Esophagus squamous epithelium (tissue), 5 donors: ENCODE data around the gene PPP2R3C. TPM values are rescaled to one million over a fixed set of nuclear protein-coding genes. Genes with fewer than 3 reads are reported as not detected.
"Not testable (repeated sequence)": the region's sequence is repeated elsewhere in the genome, so short reads cannot be mapped to it uniquely, and the experiment has no call there.

Experiments used
- DNase-seq: peaks from one replicate; lab custom pipeline; 2025; lab: John Stamatoyannopoulos, UW
- H3K27ac ChIP-seq, 4 donors: fragments of 200-600 bp; sonication (generic); one replicate each; pipeline ENCODE4 v1.5.1; 2016 to 2019; ENCODE audit warnings: mild to moderate bottlenecking in 1 of 4
- H3K27me3 ChIP-seq, 4 donors: fragments of 200-600 bp; sonication (generic); 1 replicate in 3 of 4; 2 replicates in 1 of 4; pipeline versions ENCODE4 v1.5.1 to v1.6.0; 2017 to 2021; ENCODE audit warnings: antibody characterized with exemption in 1 of 4
- H3K36me3 ChIP-seq, 3 donors: fragments of 200-600 bp; sonication (generic); one replicate each; pipeline ENCODE4 v1.5.1; 2016 to 2019
- H3K4me1 ChIP-seq, 3 donors: fragments of 200-600 bp; sonication (generic); one replicate each; pipeline ENCODE4 v1.5.1; 2017 to 2019
- H3K4me3 ChIP-seq, 4 donors: fragments of 200-600 bp; sonication (generic); 1 replicate in 3 of 4; 2 replicates in 1 of 4; pipeline ENCODE4 v1.5.1; 2016 to 2019; ENCODE audit warnings: mild to moderate bottlenecking in 2 of 4, moderate library complexity in 1 of 4
- H3K9me3 ChIP-seq, 3 donors: fragments of 200-600 bp; sonication (generic); one replicate each; pipeline ENCODE4 v1.5.1; 2016 to 2019
- POLR2A ChIP-seq, 4 donors: fragments of 450-650 bp; IDR thresholded peaks; one replicate each; pipeline ENCODE4 v1.6.1; 2017; ENCODE audit warnings: antibody characterized with exemption in 4 of 4, mild to moderate bottlenecking in 4 of 4, moderate library complexity in 3 of 4
- WGBS, 2 donors: methylation state at CpG; one replicate each; pipeline ENCODE4 v1.1.5; 2018; 5-methylcytosine and 5-hydroxymethylcytosine counted together
- intact Hi-C: fragments of 100-400 bp; cut with DNase I; formaldehyde crosslinking; loops from one replicate; pipeline ENCODE4 v1.15.0; 2022
- total RNA-seq, 4 donors: library from RNA; depleted of rRNA; stranded (reverse); fragments of >200 nt; gene quantifications; one replicate each; pipeline ENCODE4 v1.1.0, GENCODE V29; 2016
- TF ChIP-seq, protein P1 (sequence below), 6 experiments: fragments of 450-650 bp in 4 of 6; fragments of 200-600 bp in 2 of 6; sonication (generic) in 2 of 6; IDR thresholded peaks; one replicate each; pipeline ENCODE4 v1.5.1; 2016 to 2019; ENCODE audit warnings: antibody characterized with exemption in 6 of 6, mild to moderate bottlenecking in 4 of 6, moderate library complexity in 4 of 6
- donor health status: DM: yes; HTN: yes; CAD: no.

PPP2R3C gene
- total RNA-seq, 4 donors from 2014 or later: 7.1 to 23.9 (median 13.5) TPM

DNA sequence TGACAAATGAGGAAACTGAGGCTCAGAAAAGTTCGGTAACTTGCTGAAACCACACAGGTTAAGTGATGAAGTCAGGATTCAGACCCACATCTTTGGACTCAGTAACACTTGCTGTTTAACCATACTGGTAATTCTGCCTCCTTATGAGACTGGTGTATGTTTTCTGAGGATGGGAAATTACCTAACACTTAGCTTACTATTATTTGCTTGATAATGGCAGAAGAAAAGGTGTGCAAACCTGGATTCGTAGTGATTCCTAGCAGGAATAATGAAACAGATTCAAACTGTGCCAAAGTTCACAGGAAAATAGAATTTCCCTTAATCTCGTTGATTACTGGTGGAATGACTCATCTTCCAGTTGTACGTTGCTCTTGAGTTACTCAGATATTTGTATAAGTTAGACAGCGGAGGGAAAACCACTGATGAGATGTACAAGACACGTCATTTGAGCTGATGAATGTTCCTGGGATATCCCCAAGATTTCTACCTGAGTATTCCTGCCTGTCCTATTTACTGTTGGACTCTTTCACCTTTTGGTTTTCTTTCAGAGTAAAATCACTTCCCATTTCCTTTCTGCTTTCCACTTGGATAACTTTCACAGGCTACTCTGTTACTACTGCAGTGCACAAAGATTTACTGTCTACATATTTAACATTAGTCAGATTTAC is 38.1 kb upstream of the PPP2R3C start:
- H3K36me3 ChIP-seq: peaks cover 0 to 15% (median 0%) of the 10 kb centered on the region in 3 donors
- 15 to 18% methylated on average over 6 of the region's 6 CpGs for WGBS, 2 donors
- H3K27ac ChIP-seq: peak overlapping the region in 3 of 4 donors; percentile 1 to 53 (median 2)
- H3K4me3 ChIP-seq: peak overlapping the region in 1 of 4 donors; percentile 17
- no peak for DNase-seq
- no peak for TF ChIP-seq POLR2A (IDR thresholded peaks at IDR 0.05)
- TF ChIP-seq, protein P1, sequence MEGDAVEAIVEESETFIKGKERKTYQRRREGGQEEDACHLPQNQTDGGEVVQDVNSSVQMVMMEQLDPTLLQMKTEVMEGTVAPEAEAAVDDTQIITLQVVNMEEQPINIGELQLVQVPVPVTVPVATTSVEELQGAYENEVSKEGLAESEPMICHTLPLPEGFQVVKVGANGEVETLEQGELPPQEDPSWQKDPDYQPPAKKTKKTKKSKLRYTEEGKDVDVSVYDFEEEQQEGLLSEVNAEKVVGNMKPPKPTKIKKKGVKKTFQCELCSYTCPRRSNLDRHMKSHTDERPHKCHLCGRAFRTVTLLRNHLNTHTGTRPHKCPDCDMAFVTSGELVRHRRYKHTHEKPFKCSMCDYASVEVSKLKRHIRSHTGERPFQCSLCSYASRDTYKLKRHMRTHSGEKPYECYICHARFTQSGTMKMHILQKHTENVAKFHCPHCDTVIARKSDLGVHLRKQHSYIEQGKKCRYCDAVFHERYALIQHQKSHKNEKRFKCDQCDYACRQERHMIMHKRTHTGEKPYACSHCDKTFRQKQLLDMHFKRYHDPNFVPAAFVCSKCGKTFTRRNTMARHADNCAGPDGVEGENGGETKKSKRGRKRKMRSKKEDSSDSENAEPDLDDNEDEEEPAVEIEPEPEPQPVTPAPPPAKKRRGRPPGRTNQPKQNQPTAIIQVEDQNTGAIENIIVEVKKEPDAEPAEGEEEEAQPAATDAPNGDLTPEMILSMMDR (IDR thresholded peaks at IDR 0.05): no peak
- peaks cover 6 to 24% (median 16%) of the 10 kb centered on the region in 3 donors for H3K4me1 ChIP-seq
- intact Hi-C loops: no loop called here
- no peaks in the 10 kb centered on the region for H3K9me3 ChIP-seq
- H3K27me3 ChIP-seq: no peaks in the 10 kb centered on the region

DNA sequence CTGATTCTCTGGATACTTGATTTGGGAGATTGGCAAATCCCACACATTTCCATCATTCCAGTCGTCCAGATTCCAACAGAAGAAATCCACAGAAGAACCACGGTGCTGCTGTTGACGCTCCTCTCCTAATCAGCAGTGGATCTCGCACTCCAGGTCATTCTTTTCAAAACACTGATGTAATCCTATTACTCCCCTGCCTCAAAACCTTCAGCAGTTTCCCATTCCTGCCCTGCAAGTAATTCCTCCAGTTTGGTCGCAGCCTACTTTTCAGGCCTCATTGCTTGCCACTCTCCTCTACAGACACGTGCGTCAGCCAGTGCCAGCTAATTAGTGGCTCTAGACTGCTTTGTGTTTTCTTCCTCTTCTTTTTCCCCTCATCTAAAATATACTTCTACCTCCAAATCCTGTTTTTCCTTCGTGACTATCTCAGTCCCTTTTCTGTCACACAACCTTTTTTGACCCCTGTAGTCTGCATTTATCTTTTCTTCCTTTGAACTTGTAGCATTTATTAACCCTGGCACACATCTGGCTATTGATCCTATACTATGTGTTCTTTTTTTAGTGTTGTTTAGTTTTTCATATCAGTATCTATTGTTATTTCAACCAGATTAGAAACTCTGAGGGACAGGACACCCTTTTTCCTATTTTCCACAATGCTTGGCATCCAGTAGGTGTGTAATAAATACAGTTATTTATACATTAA is 37.3 kb upstream of the PPP2R3C start:
- Histone ChIP-seq H3K27me3 (no peaks in the 10 kb centered on the region), H3K36me3 (peaks cover 0 to 11% (median 0%) of the 10 kb centered on the region in 3 donors), H3K27ac (peak overlapping the region in 2 of 4 donors; percentile 1 to 2), H3K9me3 (no peaks in the 10 kb centered on the region), H3K4me1 (peaks cover 6 to 24% (median 16%) of the 10 kb centered on the region in 3 donors), H3K4me3 (no peak overlapping the region)
- intact Hi-C loops: no loop called here
- WGBS, 2 donors: 86% methylated on average over 8 of the region's 8 CpGs
- no peak for DNase-seq
- TF ChIP-seq POLR2A (IDR thresholded peaks at IDR 0.05): no peak
- TF ChIP-seq, protein P1 (IDR thresholded peaks at IDR 0.05): no peak

DNA sequence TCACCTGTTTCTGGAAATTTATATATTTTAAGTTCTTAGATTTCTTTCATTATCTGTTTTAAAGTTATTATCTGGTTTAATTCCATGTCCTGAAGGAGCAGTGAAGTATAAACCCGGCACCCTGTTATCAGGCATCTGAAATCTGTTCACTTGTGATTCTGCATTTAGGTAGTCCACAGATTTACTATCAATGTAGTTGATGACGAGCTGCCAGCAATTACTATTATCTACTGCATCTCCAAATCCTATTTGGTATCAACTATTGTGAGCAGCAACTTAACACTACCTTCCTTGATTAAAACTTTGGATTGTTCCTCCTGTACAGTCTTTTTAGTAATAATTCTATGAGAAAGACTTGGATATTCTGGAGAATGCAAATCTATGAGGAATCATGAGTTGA is 36.7 kb upstream of the PPP2R3C start:
- TF ChIP-seq POLR2A (IDR thresholded peaks at IDR 0.05): no peak
- TF ChIP-seq, protein P1 (IDR thresholded peaks at IDR 0.05): no peak
- Histone ChIP-seq H3K27me3 (no peaks in the 10 kb centered on the region), H3K4me3 (no peak overlapping the region), H3K36me3 (peaks cover 0 to 9% (median 0%) of the 10 kb centered on the region in 3 donors), H3K27ac (no peak overlapping the region), H3K4me1 (peaks cover 6 to 24% (median 16%) of the 10 kb centered on the region in 3 donors), H3K9me3 (no peaks in the 10 kb centered on the region)
- intact Hi-C loops: no loop called here
- no peak for DNase-seq
- WGBS, 2 donors: 87 to 96% methylated on average over 2 of the region's 2 CpGs

DNA sequence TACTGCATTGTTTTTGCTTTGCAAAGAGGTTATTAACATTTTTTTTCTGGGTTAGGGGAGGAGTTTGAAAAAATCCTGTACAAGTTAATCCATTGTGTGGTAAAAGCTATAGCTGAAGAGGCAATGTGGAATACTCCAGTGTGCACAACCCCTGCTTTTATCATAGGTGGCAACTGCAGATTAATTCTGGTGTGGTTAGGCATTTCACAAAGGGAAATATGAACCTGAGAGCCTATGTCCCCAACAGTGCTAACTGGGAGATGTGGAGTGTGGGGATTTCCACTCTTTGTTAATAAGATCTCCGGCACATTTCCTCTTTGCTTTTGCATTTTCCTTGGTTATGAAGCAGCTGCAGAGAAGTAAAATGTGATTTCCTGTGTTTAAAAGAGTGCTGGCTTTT is 34.2 kb upstream of the PPP2R3C start:
- H3K9me3 ChIP-seq: no peaks in the 10 kb centered on the region
- no peak for TF ChIP-seq POLR2A (IDR thresholded peaks at IDR 0.05)
- TF ChIP-seq, protein P1 (IDR thresholded peaks at IDR 0.05): no peak
- DNase-seq: no peak
- H3K27me3 ChIP-seq: no peaks in the 10 kb centered on the region
- H3K27ac ChIP-seq: peak overlapping the region in 1 of 4 donors; percentile 15
- peaks cover 0 to 20% (median 0%) of the 10 kb centered on the region in 3 donors for H3K36me3 ChIP-seq
- intact Hi-C loops: no loop called here
- no peak overlapping the region for H3K4me3 ChIP-seq
- H3K4me1 ChIP-seq: peaks cover 6 to 24% (median 16%) of the 10 kb centered on the region in 3 donors
- 8 to 10% methylated on average over 1 of the region's 1 CpG for WGBS, 2 donors

DNA sequence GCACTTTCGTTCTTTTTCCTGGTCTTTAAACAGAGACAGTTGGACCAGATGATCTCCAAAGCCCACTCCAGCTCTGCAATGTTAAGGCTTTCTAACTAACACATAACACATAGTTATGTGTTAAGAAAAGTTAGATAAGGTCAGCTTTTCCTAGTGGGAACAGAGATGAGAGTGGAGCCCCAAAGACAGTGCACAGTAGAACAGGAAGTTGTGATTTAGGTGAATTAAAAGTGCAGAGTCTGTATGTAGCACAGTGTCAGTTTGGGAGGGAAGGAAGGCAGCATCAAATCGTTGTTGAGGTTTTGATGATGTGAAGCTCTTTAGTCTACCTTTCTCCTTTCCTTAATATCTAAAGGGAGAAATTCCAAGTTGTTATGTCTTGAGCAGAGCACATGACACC is 32.2 kb upstream of the PPP2R3C start:
- WGBS, 2 donors: 69 to 71% methylated on average over 2 of the region's 2 CpGs

DNA sequence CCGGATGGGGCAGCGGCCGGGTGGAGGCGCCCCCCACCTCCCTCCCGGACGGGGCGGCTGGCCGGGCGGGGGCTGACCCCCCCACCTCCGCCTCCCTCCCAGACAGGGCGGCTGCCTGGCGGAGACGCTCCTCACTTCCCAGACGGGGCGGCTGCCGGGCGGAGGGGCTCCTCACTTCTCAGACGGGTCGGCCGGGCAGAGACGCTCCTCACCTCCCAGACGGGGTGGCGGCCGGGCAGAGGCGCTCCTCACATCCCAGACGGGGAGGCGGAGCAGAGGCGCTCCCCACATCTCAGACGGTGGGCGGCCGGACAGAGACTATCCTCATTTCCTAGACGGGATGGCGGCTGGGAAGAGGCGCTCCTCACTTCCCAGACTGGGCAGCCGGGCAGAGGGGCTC is 30.7 kb upstream of the PPP2R3C start:
- WGBS, 2 donors: no CpG with 5 or more reads among the region's 35 CpGs
- H3K27ac ChIP-seq, H3K27me3 ChIP-seq, intact Hi-C loops, DNase-seq, H3K9me3 ChIP-seq, H3K4me3 ChIP-seq: not testable (repeated sequence)
- H3K36me3 ChIP-seq: peaks cover 0 to 18% (median 0%) of the 10 kb centered on the region in 3 donors
- H3K4me1 ChIP-seq: peaks cover 6 to 12% (median 10%) of the 10 kb centered on the region in 3 donors

More for the DNA sequence above, 32.2 kb upstream of the PPP2R3C start:
- no peak for DNase-seq
- H3K27ac ChIP-seq: no peak overlapping the region
- H3K36me3 ChIP-seq: peaks cover 0 to 21% (median 0%) of the 10 kb centered on the region in 3 donors
- no peak overlapping the region for H3K4me3 ChIP-seq
- H3K9me3 ChIP-seq: no peaks in the 10 kb centered on the region
- intact Hi-C loops: no loop called here
- TF ChIP-seq, protein P1 (IDR thresholded peaks at IDR 0.05): no peak
- no peak for TF ChIP-seq POLR2A (IDR thresholded peaks at IDR 0.05)
- no peaks in the 10 kb centered on the region for H3K27me3 ChIP-seq
- H3K4me1 ChIP-seq: peaks cover 6 to 12% (median 10%) of the 10 kb centered on the region in 3 donors
